HG03378 (cell line): ENCODE measurements around the gene RASGRP3.

ENCODE experiments used
- ATAC-seq: cut with Tn5 transposase; IDR thresholded peaks from one replicate; pipeline ENCODE4 v1.9.1; 2021; ENCODE audit warnings: mild to moderate bottlenecking, moderate library complexity; ENCODE audit not compliant: unreplicated experiment

Gene RASGRP3

GRCh38 chr2:33561872-33562271 is 85.4 kb downstream of the RASGRP3 start:
- no peak for ATAC-seq

- ATAC-seq, result no peak
These were observed 94.2 kb downstream of the RASGRP3 start for GRCh38 chr2:33570681-33571080.

GRCh38 chr2:33573657-33574056 is 97.2 kb downstream of the RASGRP3 start:
- ATAC-seq, result no peak

- ATAC-seq, result no peak
These were observed 100.6 kb downstream of the RASGRP3 start for GRCh38 chr2:33577084-33577483.

GRCh38 chr2:33577668-33578067 is 101.2 kb downstream of the RASGRP3 start:
- no peak for ATAC-seq

GRCh38 chr2:33579227-33579626 is 102.8 kb downstream of the RASGRP3 start:
- no peak for ATAC-seq

GRCh38 chr2:33581872-33582271 is 105.4 kb downstream of the RASGRP3 start:
- ATAC-seq, result no peak

GRCh38 chr2:33583194-33583938 is 106.9 kb downstream of the RASGRP3 start:
- ATAC-seq, result peak; percentile 67

- no peak for ATAC-seq
These were observed 110.3 kb downstream of the RASGRP3 start for GRCh38 chr2:33586766-33587165.

GRCh38 chr2:33588232-33588631 is 111.8 kb downstream of the RASGRP3 start:
- no peak for ATAC-seq

GRCh38 chr2:33589444-33589843 is 113.0 kb downstream of the RASGRP3 start:
- no peak for ATAC-seq

GRCh38 chr2:33595385-33595784 is 118.9 kb downstream of the RASGRP3 start:
- ATAC-seq, result no peak

GRCh38 chr2:33597026-33597425 is 120.6 kb downstream of the RASGRP3 start:
- ATAC-seq, result no peak

GRCh38 chr2:33598561-33599174 is 122.2 kb downstream of the RASGRP3 start:
- peak; percentile 65 for ATAC-seq

- ATAC-seq, result peak; percentile 92
These were observed 122.9 kb downstream of the RASGRP3 start, which contains the start of gene FAM98A for GRCh38 chr2:33599175-33599942. FAM98A (minus strand) TSS chr2:33599299; CDS start chr2:33599221, 78 bp downstream.

GRCh38 chr2:33599943-33600192 is 123.4 kb downstream of the RASGRP3 start:
- ATAC-seq, result no peak

- ATAC-seq, result no peak
These were observed 125.9 kb downstream of the RASGRP3 start for GRCh38 chr2:33602201-33602830.

- ATAC-seq, result no peak
These were observed 127.0 kb downstream of the RASGRP3 start for GRCh38 chr2:33603416-33603815.

- ATAC-seq, result no peak
These were observed 128.6 kb downstream of the RASGRP3 start for GRCh38 chr2:33605056-33605455.

- ATAC-seq, result no peak
These were observed 129.7 kb downstream of the RASGRP3 start for GRCh38 chr2:33606100-33606499.

- no peak for ATAC-seq
These were observed 130.2 kb downstream of the RASGRP3 start for GRCh38 chr2:33606622-33607021.
